SK-N-MC (cell line): ENCODE results near the gene ITGB5.

Experiments used
- EZH2 ChIP-seq: fragments of 200-600 bp; sonication (generic); IDR thresholded peaks from one replicate; pipeline ENCODE4 v1.6.1; 2017; ENCODE audit warnings: antibody characterized with exemption
- POLR2AphosphoS5 ChIP-seq: IDR thresholded peaks from 2 replicates; pipeline ENCODE4 v1.6.1; 2012; ENCODE audit warnings: mild to moderate bottlenecking, low read depth, low read length, borderline replicate concordance

DNA sequence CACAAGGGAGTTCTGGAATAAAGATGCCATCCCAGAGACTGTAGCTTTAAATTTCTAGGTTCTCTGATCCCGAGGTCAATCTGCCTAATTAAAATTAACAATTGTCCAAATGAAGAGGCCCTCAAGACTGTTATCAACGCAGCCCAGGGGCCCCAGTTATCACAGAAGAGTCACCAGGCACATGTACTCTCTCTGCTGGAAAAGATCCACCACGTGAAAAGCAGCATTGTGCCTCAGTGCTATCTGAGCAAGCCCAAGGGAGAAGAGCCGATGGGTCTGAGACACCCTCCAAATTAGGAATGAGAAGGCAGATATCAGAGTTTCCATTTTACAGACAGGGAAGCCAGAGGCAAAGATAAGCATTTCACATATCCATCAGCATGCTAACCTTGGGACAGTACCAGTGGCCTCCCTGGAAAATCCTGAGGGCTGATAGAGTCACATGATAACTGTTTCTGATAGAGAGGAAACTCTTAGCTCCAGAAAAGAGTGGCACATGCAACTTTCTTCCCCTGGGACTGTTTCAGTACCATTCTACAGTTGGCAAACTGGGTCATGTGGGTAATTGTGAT lies 55.5 kb downstream of the ITGB5 start:
- TF ChIP-seq EZH2 (no peak), POLR2AphosphoS5 (no peak)
